HS-27A (cell line): ENCODE measurements around the gene GNG7.
"Not testable (repeated sequence)": the region's sequence is repeated elsewhere in the genome, so short reads cannot be mapped to it uniquely, and the experiment has no call there.

Experiments
- DNase-seq: peaks from one replicate; pipeline ENCODE4 v3.0.0-alpha.2; 2012; ENCODE audit warnings: low read depth, missing footprints

Gene GNG7

DNA sequence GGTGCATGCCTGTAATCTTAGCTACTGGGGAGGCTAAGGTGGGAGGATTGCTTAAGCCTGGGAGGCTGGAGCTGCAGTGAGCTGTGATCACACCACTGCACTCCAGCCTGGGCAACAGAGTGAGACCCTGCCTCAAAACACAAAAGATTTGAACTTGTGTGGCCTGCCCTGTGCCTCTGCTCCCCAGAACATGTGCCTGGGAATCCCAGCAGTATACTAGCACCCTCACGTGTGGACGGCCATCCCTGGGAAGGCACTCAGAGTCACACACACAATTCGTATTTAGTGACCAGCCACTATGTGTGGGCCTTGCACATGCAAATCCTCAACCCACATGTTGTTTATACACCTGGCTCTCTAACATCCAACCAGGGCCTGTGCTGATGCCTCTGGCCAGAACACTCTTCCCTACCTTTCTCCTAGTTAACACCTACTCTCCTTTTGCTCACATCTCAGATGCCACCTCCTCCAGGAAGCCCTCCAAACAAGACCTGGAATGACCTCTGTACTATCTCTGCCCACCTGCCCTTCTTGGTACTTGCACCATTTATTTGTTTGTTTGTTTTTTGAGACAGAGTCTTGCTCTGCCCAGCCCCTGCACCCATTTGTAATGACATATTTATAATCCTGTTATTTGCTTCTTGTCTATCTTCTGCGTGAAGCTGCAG lies 218.9 kb downstream of the GNG7 start:
- no peak for DNase-seq

DNA sequence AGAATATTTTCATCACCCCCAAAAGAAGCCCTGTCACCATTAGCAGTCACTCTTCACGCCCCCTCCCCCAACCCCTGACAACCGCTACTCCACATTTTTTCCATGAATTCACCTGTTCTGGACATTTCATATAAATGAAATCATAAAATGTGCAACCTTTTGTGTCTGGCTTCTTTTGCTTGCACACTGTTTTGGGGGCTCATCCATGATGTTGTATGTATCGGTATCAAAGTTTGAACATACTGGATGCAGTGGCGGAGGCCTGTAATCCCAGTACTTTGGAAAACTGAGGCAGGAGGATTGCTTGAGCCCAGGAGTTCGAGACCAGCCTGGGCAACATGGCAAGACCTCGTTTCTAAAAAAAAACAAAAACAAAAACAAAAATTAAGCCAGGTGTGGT lies 219.4 kb downstream of the GNG7 start:
- no peak for DNase-seq

DNA sequence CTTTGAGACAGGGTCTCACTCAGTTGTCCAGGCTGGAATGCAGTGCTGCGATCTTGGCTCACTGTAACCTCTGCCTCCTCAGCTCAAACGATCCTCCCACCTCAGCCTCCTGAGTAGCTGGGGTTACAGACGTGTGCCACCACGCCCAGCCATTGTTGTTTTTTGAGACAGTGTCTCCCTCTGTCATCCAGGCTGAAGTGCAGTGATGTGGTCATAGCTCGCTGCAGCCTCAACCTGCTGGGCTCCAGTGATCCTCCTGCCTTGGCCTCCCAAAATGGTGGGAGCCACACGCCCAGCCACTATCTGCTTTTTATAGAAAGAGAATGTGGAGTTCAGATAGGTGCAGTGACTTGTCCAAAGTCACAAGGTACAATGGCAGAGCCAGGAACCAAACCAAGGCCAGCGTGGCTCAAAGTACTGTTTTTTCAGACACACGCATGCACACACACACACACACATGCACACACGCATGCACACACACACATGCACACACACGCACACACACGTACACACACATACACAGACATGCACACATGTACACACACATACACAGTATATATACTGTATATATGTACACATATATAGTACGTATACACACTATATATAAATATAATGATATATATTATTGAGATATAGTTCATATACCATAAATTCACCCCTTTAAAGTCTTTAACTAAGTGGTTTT lies 220.0 kb downstream of the GNG7 start:
- no peak for DNase-seq

DNA sequence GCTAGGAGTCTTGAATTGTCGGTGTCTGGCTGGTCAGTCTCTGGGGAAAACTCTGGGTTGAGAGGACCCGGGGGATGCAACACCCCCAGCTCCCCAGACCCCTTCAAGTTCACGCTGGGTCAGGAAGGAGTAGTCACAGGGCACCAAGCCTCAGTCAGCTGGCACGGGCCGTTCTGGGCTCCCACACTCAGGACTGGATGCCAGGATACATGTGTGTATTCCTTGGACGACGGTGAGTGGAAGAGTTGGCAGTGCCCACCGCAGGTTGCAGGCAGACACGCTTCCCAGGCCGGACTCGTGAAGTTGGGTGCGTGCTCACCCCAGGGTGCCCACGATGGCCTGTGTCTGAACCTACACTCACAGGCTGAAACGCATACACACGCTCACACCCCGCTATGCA lies 221.0 kb downstream of the GNG7 start:
- DNase-seq, result no peak

DNA sequence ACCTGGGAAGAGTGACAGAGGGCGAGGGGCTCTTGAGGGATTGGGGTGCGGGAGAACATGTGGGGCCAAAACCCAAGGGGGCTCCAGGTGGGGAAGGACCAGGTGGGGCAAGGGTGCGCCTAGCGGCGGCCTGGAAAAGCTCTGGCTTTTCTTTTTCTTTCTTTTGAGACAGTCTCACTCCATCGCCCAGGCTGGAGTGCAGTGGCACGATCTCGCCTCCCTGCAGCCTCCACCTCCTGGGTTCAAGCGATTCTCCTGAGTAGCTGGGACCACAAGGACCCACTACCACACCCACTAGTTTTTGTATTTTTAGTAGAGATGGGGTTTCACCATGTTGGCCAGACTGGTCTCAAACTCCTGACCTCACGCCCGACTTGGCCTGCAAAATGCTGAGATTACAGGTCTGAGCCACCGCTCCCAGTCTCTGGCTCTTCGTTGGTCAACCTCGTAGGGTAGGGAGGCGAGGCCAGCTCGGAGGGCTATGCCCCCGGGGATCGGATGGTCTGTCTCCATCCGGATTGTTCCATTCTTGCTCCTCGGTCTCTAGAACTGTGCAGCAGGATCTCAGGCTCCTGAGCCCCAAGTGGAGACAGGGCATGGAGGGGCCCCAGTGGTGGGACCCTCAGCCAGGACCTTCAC lies 222.8 kb downstream of the GNG7 start:
- DNase-seq, result no peak

DNA sequence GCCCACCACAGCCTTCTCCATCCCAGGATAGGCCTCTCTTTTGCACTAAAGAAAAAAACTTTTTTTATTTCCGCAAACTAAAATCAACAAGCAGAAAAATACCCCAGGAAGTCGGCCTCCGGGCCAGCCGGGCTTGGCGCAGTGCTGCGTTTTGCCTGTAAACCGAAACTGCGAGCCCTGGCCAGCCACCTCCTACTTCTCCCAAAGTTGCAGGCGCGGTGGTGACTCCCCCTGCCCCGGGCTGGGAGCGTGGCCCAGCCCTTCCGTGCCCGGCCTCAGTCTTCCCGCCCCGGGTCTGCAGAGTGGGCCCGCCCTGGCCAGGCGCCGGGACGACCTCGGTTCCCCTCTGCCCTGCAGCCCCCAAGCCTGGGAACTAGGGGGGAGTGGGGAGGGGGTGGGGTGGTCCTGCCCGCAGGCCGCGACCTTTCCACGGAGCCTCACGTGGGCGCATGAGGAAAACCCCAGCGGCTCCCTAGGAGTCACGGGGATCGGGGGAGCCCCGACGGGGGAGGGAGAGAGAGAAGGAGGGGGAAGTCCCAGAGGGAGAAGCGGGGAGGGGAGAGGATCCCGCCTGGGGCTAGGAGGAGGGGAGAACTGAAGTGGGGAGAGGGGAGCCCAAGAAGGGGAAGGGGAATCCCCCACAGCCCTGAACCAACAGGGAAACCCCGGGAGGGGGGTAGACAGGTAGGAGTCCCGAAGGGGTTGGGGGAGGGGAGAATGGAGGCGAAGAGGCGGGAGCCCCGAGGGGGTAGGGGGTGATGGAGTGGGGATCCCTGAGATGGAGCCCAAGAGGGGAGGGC lies 223.5 kb downstream of the GNG7 start:
- DNase-seq, result no peak

DNA sequence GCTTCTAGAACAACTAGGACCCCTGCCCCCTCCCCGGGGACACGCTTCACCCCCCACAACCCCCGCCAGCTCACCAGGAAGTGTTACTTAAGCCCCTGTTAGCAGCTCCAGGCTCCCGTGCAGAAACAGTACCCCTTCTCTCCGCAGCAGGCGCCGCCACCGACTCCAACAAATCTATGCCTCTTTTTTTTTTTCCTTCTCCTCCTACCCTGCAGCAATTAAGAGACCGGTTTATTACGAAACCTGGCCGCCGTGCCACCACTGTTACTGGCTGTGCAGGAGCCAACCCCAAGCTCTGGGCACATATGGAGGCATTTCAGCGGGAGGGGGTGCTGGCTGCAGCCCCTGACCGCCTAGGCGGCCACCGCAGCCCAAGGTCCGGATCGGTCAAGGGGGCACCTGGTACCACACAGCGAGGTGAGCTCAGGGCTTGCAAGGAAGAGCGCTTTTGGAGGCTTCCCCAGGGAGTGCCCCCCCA lies 224.2 kb downstream of the GNG7 start:
- DNase-seq, result no peak

DNA sequence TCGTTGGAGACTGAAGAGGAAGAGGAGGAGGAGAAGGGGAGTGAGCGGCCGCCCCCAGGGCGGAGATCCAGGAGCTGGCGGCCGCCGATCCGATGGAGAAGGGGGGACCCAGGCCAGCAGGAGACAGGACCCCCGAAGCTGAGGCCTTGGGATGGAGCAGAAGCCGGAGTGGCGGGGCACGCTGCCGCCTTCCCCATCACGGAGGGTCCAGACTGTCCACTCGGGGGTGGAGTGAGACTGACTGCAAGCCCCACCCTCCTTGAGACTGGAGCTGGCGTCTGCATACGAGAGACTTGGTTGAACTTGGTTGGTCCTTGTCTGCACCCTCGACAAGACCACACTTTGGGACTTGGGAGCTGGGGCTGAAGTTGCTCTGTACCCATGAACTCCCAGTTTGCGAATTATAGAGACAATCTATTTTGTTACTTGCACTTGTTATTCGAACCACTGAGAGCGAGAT lies 224.7 kb downstream of the GNG7 start:
- DNase-seq, result no peak

DNA sequence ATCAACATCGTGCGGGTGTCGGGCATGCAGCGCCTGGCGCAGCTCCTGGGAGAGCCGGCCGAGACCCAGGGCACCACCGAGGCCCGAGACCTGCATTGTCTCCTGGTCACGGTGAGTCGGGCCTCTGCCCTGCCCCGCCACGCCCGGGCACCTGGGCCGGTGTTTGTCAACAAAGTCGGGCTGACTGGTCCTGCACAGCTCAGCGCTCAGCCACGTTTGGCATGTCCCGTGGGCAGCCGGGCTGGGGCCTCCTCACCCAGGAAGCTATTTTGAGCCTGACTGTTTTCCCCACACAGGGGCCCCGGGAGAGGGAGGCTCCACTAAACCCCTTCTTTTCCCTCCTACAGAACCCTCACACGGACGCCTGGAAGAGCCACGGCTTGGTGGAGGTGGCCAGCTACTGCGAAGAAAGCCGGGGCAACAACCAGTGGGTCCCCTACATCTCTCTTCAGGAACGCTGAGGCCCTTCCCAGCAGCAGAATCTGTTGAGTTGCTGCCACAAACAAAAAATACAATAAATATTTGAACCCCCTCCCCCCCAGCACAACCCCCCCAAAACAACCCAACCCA lies 225.3 kb downstream of the GNG7 start:
- DNase-seq, result no peak

DNA sequence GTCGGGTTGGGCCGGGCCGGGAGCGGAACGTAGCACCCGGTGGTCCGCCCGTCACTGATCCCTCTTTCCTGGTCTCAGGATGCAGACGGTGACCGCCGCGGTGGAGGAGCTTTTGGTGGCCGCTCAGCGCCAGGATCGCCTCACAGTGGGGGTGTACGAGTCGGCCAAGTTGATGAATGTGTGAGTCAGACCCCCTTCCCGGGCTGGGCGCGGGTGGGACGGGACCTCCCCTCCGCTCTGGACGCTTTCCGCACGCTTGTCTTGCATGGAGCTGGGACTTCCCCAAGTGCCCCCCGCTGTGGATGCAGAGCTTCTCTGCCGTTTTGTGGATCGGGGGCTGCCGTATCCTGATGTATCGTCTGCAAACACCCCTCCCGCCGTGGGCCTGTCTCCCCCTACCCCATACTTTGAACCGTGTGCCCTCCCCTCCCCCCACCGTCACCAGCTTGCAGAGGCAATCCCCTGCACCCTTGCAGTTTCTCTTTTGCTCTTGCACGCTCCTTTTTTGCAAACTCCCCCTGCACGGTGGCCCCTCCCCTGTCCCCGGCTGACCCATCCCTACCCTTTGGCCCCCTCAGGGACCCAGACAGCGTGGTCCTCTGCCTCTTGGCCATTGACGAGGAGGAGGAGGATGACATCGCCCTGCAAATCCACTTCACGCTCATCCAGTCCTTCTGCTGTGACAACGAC lies 225.9 kb downstream of the GNG7 start:
- DNase-seq, result no peak

DNA sequence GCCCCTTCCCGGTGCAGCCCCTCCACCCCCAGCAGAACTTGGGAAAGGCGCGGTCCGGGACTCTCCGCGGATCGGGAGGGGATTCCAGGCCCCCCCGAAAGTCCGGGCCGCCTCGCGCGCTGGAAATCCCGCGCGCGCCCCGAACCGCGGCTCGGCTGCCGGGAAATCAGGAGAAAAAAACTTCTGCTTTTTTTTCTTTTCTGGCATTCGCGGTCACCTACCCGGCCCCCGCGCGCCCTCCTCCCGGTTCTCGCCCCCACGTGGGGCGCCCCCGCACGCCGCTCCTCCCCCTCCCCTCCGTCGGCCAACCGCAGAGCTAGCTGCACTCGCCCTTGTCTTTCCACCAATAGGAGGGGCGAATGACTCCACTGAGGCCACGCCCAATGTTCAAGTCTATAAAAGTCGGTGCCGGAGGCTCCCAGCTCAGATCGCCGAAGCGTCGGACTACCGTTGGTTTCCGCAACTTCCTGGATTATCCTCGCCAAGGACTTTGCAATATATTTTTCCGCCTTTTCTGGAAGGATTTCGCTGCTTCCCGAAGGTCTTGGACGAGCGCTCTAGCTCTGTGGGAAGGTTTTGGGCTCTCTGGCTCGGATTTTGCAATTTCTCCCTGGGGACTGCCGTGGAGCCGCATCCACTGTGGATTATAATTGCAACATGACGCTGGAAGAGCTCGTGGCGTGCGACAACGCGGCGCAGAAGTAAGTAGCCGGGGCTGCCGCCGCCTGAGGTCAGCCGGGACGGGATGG lies 226.6 kb downstream of the GNG7 start, which contains the start of gene GADD45B:
GADD45B (plus strand) TSS at position 426 of the 749 bp plus-strand sequence; CDS start at position 658, 232 bp downstream.
- peak; percentile 96 for DNase-seq

DNA sequence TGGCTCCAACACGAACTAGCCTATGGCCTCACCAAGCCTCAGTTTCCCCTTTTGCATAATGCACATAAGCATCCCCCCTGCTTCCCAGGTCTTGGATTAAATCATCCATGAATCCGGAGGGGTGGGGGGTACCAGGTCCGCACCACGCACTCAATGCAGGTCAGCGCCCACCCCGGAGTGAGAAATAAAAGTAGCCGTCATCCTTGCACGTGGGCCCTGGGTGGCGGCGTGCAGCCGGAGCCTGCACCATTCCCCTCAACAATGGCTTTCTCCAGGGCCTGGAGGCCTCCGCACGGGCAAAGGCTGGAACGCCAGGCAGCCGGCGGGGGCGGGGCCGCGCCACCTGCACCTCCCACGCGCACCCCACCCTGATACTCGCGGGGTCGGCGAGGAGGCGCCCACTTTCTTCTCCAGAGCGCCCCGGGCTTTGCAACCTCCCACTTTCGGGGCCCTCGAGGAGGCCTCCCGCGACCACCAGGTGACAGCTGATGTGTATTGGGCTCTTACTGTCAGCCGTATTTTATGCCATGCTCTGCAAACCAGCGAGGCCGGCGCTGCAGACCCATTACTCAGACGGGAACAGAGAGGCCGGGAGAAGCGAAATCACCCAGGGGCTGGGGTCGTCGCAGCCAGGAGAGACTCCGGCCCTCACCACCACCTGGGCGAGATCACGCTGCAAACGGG lies 227.3 kb downstream of the GNG7 start:
- DNase-seq, result no peak

DNA sequence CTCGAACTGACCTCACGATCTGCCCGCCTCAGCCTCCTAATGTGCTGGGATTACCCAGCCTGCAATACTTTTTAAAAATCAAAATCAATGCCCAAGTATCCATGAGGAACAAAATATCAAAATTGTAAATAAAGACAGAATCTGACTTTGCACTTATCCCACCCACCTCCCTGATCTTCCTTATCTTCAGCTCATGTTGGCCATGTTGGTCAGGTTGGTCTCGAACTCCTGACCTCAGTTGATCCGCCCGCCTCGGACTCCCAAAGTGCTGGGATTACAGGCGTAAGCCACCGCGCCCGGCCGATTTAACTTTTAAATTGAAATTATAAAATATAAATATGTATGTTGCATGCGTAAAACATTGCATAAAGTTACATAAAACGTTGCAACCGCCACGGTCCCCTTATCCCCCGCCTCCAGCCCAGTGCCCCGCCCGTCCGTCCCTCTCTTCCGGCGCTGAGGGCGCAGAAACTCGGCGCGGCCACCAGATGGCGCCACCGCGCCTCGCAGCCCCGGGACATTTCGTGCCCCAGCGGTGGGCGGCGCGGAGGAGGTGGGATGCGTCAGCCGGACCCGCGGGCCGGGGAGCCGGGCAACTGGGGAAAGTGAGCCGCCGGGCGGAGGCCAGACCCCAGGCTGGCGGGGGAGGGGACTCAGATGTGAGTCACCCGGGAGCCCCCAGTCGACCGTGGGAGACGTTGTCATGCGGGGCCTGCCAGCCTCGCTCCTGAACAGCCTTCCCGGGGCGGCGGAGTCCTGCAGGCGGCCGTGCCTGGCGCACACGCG lies 228.1 kb downstream of the GNG7 start:
- no peak for DNase-seq

DNA sequence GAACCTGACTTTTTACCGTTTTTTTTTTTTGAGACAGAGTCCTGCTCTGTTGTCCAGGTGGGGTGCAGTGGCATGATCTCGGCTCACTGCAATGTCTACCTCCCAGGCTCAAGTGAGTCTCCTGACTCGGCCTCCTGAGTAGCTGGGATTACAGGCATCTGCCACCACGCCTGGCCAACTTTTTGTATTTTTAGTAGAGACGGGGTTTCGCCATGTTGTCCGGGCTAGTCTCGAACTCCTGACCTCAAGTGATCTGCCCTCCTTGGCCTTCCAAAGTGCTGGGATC lies 232.6 kb downstream of the GNG7 start:
- not testable (repeated sequence) for DNase-seq

DNA sequence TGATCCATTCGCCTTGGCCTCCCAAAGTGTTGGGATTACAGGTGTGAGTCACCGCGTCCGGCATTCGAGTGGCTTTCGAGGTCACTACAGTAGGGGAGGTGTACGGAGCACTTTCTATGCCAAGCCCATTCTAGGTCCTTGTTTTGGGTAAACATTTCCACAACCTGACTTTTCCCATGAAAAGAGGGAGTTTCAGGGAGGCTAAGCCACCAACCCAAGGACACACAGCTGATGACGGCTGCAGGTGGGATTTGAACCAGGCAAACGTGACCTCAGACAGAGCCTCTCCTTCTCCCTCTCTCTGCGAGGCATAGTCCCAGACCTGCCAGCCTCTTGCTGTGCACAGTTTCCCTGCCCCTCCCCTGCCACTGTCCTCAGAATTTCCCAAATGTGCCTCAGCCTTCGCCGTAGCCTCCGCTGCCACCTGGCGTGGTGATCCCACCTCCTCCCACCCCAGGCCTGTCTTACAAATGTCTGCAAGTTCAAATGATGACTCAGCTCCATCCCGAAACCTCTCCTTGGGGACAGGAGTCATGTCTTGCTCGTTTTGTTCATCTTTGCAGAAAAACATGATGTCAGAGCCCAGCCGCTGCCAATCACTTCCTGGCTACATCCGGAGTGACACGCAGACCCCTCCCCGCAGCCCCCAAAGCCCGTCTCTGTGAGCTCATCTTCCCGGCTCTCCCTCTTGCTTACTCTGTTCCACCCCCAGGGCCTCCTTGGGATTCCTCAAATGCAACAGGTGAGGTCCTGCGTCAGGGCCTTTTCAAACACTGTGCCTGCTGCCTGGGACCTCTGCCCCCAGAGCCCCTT lies 233.2 kb downstream of the GNG7 start:
- no peak for DNase-seq

DNA sequence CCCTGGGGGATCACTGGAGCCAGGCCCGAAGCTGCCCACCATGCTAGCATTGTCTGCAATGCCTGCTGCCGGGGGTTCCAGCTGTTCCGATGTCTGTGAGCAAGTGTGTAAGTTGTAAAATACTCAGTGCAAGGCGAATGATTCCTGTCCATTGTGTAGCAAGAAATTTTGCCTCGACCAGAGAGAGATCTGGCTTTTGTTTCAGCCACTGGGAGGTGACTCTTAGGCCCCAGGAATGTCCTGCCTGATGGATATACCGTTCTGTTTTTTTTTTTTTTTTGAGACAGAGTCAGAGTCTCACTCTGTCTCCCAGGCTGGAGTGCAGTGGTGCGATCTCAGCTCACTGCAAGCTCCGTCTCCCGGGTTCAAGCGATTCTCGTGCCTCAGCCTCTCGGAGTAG lies 233.9 kb downstream of the GNG7 start:
- no peak for DNase-seq

DNA sequence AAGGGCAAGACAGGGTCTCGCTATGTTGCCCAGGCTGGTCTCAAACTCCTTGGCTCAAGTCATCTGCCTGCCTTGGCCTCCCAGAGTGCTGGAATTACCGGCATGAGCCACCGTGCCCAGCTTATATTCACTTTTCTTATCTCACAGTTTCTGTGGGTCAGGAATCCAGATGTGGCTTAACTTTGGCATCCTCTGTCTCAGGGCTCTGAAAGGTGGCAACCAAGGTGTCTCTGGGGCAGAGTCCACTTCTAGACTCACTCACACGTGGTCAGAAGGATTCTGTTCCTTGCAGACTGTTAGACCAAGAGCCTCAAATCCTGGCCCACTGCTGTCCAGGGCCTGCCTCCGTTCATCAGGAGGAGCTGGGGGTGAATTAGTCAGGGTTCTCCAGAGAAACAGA lies 238.1 kb downstream of the GNG7 start:
- no peak for DNase-seq

DNA sequence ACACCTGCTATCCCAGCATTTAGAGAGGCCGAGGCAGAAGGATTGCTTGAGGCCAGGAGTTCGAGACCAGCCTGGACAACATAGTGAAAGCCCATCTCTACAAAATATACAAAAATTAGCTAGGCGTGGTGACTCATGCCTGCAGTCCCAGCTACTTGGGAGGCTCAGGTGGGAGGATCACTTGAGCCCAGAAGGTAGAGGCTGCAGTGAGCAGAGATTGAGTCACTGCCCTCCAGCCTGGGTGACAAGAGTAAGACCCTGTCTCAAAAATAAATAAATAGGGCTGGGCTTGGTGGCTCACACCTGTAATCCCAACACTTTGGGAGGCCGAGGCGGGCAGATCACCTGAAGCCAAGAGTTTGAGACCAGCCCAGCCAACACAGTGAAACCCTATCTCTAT lies 238.8 kb downstream of the GNG7 start:
- DNase-seq, result not testable (repeated sequence)
